OCI-LY1 (cell line): ENCODE measurements around the gene ABTB2.

Source experiments
- H2AFZ ChIP-seq: fragments of 200-600 bp; sonication (generic), shearing (Covaris generic); 2 replicates; pipeline ENCODE4 v1.6.0; 2014; ENCODE audit warnings: antibody characterized with exemption, mild to moderate bottlenecking, low read length
- H3F3A ChIP-seq: fragments of 200-600 bp; sonication (generic), shearing (Covaris generic); 2 replicates; pipeline ENCODE4 v1.6.0; 2014; ENCODE audit warnings: mild to moderate bottlenecking, antibody characterized with exemption, low read length, moderate library complexity; ENCODE audit not compliant: insufficient read depth
- H3K27ac ChIP-seq: fragments of 200-600 bp; sonication (generic); 2 replicates; pipeline ENCODE4 v1.5.1; 2014; ENCODE audit warnings: low read length, mixed run types, mild to moderate bottlenecking, low read depth; ENCODE audit not compliant: poor library complexity, severe bottlenecking
- H3K27me3 ChIP-seq: fragments of 200-600 bp; sonication (generic); 2 replicates; pipeline ENCODE4 v1.6.0; 2014; ENCODE audit warnings: antibody characterized with exemption, mild to moderate bottlenecking, low read length, moderate library complexity; ENCODE audit not compliant: insufficient read depth
- H3K36me3 ChIP-seq: fragments of 200-600 bp; sonication (generic); 2 replicates; pipeline ENCODE4 v1.6.1; 2014; ENCODE audit warnings: mild to moderate bottlenecking, antibody characterized with exemption, low read length, moderate library complexity, mixed read lengths; ENCODE audit not compliant: insufficient read depth
- H3K4me1 ChIP-seq: fragments of 200-600 bp; sonication (generic); 2 replicates; pipeline ENCODE4 v1.5.1; 2014; ENCODE audit warnings: mild to moderate bottlenecking, low read length, moderate library complexity; ENCODE audit not compliant: insufficient read depth, severe bottlenecking
- H3K4me2 ChIP-seq: fragments of 200-600 bp; sonication (generic), shearing (Covaris generic); 2 replicates; pipeline ENCODE4 v1.6.1; 2014; ENCODE audit warnings: low read length
- H3K4me3 ChIP-seq: fragments of 200-600 bp; sonication (generic); 2 replicates; pipeline ENCODE4 v1.5.1; 2014; ENCODE audit warnings: low read length, low read depth, mild to moderate bottlenecking, mixed read lengths; ENCODE audit not compliant: poor library complexity, severe bottlenecking
- H3K79me2 ChIP-seq: fragments of 200-600 bp; shearing (Covaris generic); 2 replicates; pipeline ENCODE4 v1.6.1; 2016; ENCODE audit warnings: mixed run types, low read length, mixed read lengths; ENCODE audit not compliant: insufficient read depth
- H3K9ac ChIP-seq: fragments of 200-600 bp; sonication (generic), shearing (Covaris generic); 2 replicates; pipeline ENCODE4 v1.6.1; 2014; ENCODE audit warnings: mild to moderate bottlenecking, low read length, mixed read lengths
- H3K9me2 ChIP-seq: fragments of 200-600 bp; sonication (generic), shearing (Covaris generic); 2 replicates; pipeline ENCODE4 v1.6.1; 2014; ENCODE audit warnings: low read depth, mild to moderate bottlenecking, low read length, mixed read lengths
- H3K9me3 ChIP-seq: fragments of 200-600 bp; shearing (Covaris generic); 2 replicates; pipeline ENCODE4 v1.6.1; 2014; ENCODE audit warnings: low read length, mixed read lengths
- H4K20me1 ChIP-seq: fragments of 200-600 bp; sonication (generic), shearing (Covaris generic); 2 replicates; pipeline ENCODE4 v1.6.0; 2016; ENCODE audit warnings: mild to moderate bottlenecking, low read length; ENCODE audit not compliant: insufficient read depth
- CTCF ChIP-seq: fragments of 200-600 bp; sonication (generic), shearing (Covaris generic); IDR thresholded peaks from 2 replicates; pipeline ENCODE4 v1.5.1; 2017; ENCODE audit warnings: mild to moderate bottlenecking, antibody characterized with exemption, low read length, moderate library complexity, mixed read lengths
- EZH2 ChIP-seq: fragments of 200-600 bp; sonication (generic), shearing (Covaris generic); IDR thresholded peaks from 2 replicates; pipeline ENCODE4 v1.8.0; 2017; ENCODE audit warnings: borderline replicate concordance, mixed run types, mild to moderate bottlenecking, antibody characterized with exemption, low read length, moderate library complexity, mixed read lengths

Gene ABTB2

GRCh38 chr11:34208266-34209135, 149.3 kb downstream of the ABTB2 start:
- no peaks in the 10 kb centered on the region for H3K79me2 ChIP-seq
- H3K4me2 ChIP-seq = no peak overlapping the region
- no peaks in the 10 kb centered on the region for H3K27me3 ChIP-seq
- H3K4me1 ChIP-seq = no peaks in the 10 kb centered on the region
- no peak overlapping the region for H3K27ac ChIP-seq
- TF ChIP-seq EZH2 = no peak
- H4K20me1 ChIP-seq = no peaks in the 10 kb centered on the region
- H3K9ac ChIP-seq = no peak overlapping the region
- H2AFZ ChIP-seq = no peak overlapping the region
- H3F3A ChIP-seq = no peaks in the 10 kb centered on the region
- no peaks in the 10 kb centered on the region for H3K9me2 ChIP-seq
- no peaks in the 10 kb centered on the region for H3K9me3 ChIP-seq
- H3K4me3 ChIP-seq = no peak overlapping the region
- H3K36me3 ChIP-seq = no peaks in the 10 kb centered on the region

GRCh38 chr11:34207487-34208180, 150.2 kb downstream of the ABTB2 start:
- H3K27me3 ChIP-seq = no peaks in the 10 kb centered on the region
- no peak overlapping the region for H3K4me2 ChIP-seq
- no peaks in the 10 kb centered on the region for H3K79me2 ChIP-seq
- H3K9me3 ChIP-seq = no peaks in the 10 kb centered on the region
- TF ChIP-seq CTCF (no peak), EZH2 (no peak)
- H3K36me3 ChIP-seq = no peaks in the 10 kb centered on the region
- no peaks in the 10 kb centered on the region for H3F3A ChIP-seq
- H3K9me2 ChIP-seq = no peaks in the 10 kb centered on the region
- H3K27ac ChIP-seq = no peak overlapping the region
- H3K4me3 ChIP-seq = no peak overlapping the region
- no peaks in the 10 kb centered on the region for H3K4me1 ChIP-seq
- H4K20me1 ChIP-seq = no peaks in the 10 kb centered on the region
- no peak overlapping the region for H2AFZ ChIP-seq
- H3K9ac ChIP-seq = no peak overlapping the region

DNA sequence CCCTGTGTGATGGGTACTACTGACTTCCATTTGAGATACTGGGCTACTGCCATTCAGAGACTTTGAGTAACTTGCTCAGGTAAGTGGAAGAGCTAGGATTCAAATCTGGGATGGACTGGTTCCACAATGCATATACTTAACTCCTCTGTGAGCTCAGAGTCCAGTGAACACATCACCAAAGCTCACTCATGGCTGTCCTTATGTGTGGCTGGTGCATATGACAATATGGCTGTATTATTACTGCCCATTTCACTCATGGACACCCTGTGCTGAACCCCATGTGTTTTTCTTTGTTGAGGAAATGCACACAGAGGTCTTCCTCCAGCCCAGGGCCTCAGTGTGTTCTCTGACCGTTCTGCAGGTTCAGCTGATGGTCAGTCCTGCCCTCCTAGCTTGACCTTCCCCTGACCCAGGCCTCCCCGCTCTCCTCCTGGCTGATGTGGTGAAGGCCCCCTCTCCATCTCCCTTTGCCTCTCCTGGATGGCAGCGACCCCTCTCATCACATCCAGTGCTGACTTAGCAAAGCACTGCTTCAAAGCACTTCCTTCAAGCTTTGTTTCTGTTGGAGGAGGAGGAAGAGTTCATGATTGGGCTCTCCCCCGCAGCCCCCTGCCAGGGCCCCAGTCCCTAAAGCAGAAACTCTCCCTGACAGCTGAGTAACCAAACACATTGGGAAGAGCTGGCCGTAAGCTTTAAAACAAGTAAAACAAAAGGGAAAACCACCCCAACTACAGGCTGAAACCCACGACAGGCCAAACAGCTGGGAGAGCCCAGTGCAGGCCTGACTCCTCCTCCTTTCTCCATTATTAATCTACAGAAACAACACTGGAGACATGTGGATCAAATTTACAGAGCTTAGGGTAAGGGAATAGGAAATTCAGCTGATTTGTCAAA, 151.2 kb downstream of the ABTB2 start:
- H3K4me2 ChIP-seq = no peak overlapping the region
- H2AFZ ChIP-seq = no peak overlapping the region
- no peaks in the 10 kb centered on the region for H3K36me3 ChIP-seq
- H3K4me3 ChIP-seq = no peak overlapping the region
- TF ChIP-seq EZH2 = no peak
- no peak for TF ChIP-seq CTCF
- no peak overlapping the region for H3K27ac ChIP-seq
- H3K4me1 ChIP-seq = no peaks in the 10 kb centered on the region
- H4K20me1 ChIP-seq = no peaks in the 10 kb centered on the region
- no peaks in the 10 kb centered on the region for H3K79me2 ChIP-seq
- H3K9ac ChIP-seq = no peak overlapping the region
- H3K27me3 ChIP-seq = no peaks in the 10 kb centered on the region
- no peaks in the 10 kb centered on the region for H3K9me3 ChIP-seq
- no peaks in the 10 kb centered on the region for H3K9me2 ChIP-seq
- no peaks in the 10 kb centered on the region for H3F3A ChIP-seq
